ENCODE results near the gene RAD51AP1.

Gene RAD51AP1

DNA sequence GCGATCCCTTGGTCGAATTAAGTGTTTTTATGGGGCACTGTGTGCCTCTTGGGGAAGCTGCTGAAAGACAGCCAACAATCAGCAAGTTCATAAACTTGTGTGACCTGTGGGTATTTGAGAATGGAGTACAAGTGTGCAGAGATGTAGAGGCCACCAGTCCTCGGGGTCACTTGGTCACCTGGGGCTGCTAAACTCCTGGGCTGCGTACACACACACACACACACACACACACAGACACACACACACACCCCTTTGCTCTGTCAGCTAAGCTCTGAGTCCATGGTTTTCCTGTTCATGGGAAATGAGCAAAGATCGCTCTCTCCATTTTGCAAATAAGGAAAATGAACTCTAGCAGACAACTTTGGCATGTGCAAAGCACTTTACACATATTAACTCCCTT lies 47.8 kb downstream of the RAD51AP1 start:
- no peak overlapping the region for H3K4me3 ChIP-seq (ENCODE audit: control insufficient read depth, low read depth, low read length)
- no peak for DNase-seq (ENCODE audit: low read depth)
- no peak for TF ChIP-seq CTCF (IDR thresholded peaks at IDR 0.05; ENCODE audit: control insufficient read depth, insufficient read depth, low read depth, low read length, missing control alignments)

- no peak overlapping the region for H3K4me3 ChIP-seq (ENCODE audit: control insufficient read depth, low read depth, low read length)
- DNase-seq (ENCODE audit: low read depth), result no peak
- no peak for TF ChIP-seq CTCF (IDR thresholded peaks at IDR 0.05; ENCODE audit: control insufficient read depth, insufficient read depth, low read depth, low read length, missing control alignments)
Measured at GRCh38 chr12:4587108-4587507, 48.4 kb downstream of the RAD51AP1 start.

GRCh38 chr12:4588916-4589315 lies 50.2 kb downstream of the RAD51AP1 start:
- TF ChIP-seq CTCF (IDR thresholded peaks at IDR 0.05; ENCODE audit: control insufficient read depth, insufficient read depth, low read depth, low read length, missing control alignments), result no peak
- no peak for DNase-seq (ENCODE audit: low read depth)
- H3K4me3 ChIP-seq (ENCODE audit: control insufficient read depth, low read depth, low read length), result no peak overlapping the region

GRCh38 chr12:4589941-4590340 lies 51.3 kb downstream of the RAD51AP1 start:
- H3K4me3 ChIP-seq (ENCODE audit: control insufficient read depth, low read depth, low read length), result no peak overlapping the region
- no peak for TF ChIP-seq CTCF (IDR thresholded peaks at IDR 0.05; ENCODE audit: control insufficient read depth, insufficient read depth, low read depth, low read length, missing control alignments)
- no peak for DNase-seq (ENCODE audit: low read depth)

DNA sequence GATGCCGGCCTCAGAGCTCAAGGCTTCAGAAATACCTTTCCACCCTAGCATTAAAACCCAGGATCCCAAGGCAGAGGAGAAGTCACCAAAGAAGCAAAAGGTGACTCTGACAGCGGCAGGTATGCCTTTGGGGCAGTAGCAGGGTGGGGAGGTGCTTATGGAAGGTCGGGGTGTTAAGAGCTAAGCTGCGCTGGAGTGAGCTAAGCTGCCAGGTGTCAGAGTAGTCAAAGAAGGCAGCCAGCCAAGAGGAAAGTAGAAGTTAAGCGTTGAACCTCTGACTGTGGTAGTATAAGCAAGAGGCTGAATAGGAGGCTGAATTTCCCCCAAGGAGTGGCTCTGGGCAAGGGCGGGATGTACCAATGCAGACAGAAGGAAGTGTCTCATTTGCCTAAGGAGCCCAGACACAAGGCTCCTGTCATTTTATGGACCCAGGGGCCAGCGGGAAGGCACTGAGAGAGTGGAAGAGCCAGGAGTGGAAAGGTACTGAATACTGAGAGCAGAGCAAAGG lies 52.5 kb downstream of the RAD51AP1 start:
- no peak overlapping the region for H3K4me3 ChIP-seq (ENCODE audit: control insufficient read depth, low read depth, low read length)
- no peak for DNase-seq (ENCODE audit: low read depth)
- no peak for TF ChIP-seq CTCF (IDR thresholded peaks at IDR 0.05; ENCODE audit: control insufficient read depth, insufficient read depth, low read depth, low read length, missing control alignments)

GRCh38 chr12:4595881-4596280 lies 57.2 kb downstream of the RAD51AP1 start:
- TF ChIP-seq CTCF (IDR thresholded peaks at IDR 0.05; ENCODE audit: control insufficient read depth, insufficient read depth, low read depth, low read length, missing control alignments), result no peak
- H3K4me3 ChIP-seq (ENCODE audit: control insufficient read depth, low read depth, low read length), result no peak overlapping the region
- DNase-seq (ENCODE audit: low read depth), result no peak

DNA sequence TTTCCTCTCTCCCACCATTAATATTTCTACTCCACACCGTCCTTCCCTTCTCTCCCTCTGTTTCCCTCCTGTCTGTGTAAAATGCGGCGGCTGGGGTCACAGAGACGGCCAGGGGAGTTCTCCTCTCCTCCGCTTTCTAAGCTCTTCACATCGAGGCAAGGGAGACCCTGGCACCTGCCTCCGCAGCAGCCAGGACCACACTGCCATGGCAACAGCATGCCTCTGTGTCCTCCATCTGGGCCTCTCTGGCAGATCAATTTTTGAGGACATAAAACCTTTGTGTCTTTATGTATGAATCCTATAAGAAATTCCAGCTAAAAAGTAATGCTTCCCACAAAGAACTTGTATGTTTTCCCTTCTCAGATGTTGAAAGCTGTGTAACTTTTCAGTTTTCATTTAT lies 64.7 kb downstream of the RAD51AP1 start:
- no peak for DNase-seq (ENCODE audit: low read depth)
- no peak for TF ChIP-seq CTCF (IDR thresholded peaks at IDR 0.05; ENCODE audit: control insufficient read depth, insufficient read depth, low read depth, low read length, missing control alignments)

More for the DNA sequence above, 64.7 kb downstream of the RAD51AP1 start:
- H3K4me3 ChIP-seq (ENCODE audit: control insufficient read depth, low read depth, low read length), result no peak overlapping the region

All from AG09309 (cell line).